Activated gamma-delta T cell (primary cell): Measurements from ENCODE around the gene TUBD1.
"Not testable (repeated sequence)": the region's sequence is repeated elsewhere in the genome, so short reads cannot be mapped to it uniquely, and the experiment has no call there.

Experiments
- DNase-seq: peaks from one replicate; lab custom pipeline; 2025; lab: John Stamatoyannopoulos, UW

The TUBD1 gene

DNA sequence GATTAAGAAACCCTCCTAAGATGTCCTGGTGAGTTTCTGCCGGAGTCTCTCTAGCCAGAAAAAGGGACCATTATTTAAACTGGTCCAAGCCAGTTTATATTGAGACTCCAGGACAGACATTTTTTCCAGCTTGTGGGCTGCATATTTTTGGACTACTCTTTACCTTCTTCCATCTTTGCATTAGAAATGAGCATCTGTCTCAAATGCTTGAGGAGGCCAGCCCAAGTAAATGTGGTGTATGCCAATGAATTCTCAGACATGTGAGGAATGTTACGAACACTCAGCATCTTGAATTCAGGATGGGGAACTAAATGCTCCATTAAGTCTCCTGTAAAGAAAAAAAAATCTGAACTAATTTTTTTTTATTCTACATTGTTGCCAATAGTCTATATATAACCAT lies 18.4 kb downstream of the TUBD1 start:
- no peak for DNase-seq

DNA sequence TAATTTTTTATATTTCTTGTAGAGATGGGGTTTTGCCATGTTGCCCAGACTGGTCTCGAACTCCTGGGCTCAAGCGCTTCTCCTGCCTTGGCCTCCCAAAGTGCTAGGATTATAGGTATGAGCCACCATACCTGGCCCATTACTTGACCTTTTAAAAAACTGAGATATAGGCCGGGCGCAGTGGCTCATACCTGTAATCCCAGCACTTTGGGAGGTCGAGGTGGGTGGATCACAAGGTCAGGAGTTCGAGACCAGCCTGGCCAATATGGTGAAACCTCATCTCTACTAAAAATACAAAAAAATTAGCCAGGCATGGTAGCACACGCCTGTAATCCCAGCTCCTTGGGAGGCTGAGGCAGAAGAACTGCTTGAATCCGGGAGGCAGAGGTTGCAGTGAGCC lies 19.3 kb downstream of the TUBD1 start:
- DNase-seq, result not testable (repeated sequence)

- DNase-seq, result no peak
These were observed 20.4 kb downstream of the TUBD1 start for GRCh38 chr17:59872351-59872750.

DNA sequence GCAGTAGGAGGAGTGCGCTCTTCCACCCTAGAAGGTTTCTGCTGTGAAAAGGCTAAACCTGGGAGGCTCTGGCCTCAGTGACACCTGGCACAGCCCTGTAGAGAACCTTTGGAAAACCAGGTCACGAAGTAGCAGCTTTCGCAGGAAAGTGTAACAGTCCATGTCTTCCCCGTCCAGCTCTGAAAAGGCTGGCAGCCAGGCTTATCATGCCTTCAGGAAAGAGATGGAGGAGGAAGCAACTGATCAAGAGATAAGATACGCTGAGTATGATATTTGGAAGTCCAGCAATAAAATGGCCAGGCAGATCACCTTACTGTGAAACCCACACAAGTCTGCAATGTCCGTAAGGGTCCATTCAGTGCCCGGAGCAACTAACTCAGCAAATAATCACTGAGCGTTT lies 22.3 kb downstream of the TUBD1 start:
- no peak for DNase-seq

GRCh38 chr17:59869941-59870218 lies 22.9 kb downstream of the TUBD1 start:
- no peak for DNase-seq

- DNase-seq, result no peak
These were observed 29.1 kb downstream of the TUBD1 start for GRCh38 chr17:59863616-59864015.

GRCh38 chr17:59859444-59860025 lies 33.2 kb downstream of the TUBD1 start:
- DNase-seq, result no peak

DNA sequence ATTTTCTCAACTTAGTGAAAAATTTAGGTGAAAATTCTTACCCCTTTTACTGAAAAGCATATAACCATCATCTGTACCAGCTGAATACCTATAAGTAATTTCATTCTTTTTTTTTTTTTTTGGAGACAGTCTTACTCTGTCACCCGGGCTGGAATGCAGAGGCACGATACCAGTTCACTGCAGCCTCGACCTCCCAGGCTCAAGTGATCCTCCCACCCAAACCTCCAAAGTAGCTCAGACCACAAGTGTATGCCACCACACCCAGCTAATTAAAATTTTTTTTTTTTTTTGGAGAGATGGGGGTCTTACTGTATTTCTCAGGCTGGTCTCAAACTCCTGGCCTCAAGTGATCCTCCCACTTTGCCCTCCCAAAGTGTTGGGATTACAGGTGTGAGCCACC lies 33.8 kb downstream of the TUBD1 start:
- no peak for DNase-seq

DNA sequence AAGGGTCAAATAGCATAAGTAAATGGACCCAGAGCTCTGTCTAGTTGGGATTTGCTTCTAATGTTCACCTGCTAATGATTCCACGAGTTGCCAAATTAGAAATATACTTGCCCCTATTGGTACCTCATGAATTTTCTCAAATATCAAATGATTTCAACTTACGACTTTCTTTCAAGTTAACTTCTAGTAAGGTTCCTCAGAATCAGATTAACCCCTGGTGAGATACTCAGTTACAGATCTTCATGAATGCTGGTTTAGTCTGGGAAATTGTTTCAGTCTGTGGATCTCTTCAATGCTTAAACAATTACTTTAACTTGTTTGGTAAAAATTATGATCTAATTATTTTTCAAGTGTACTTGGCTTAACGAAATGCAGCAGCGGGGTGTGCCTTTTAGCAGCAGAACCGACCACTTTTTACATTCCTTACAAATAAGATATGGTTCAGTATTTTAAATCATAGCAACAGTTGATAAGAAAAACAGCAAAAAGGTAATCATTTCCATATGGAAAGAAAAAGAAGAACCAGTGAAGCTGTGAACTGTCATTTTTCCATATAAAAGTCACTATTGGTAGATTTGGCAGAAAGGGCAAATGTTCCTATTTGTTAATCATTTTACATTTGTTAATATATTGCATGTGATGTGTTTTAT lies 34.5 kb downstream of the TUBD1 start:
- no peak for DNase-seq

DNA sequence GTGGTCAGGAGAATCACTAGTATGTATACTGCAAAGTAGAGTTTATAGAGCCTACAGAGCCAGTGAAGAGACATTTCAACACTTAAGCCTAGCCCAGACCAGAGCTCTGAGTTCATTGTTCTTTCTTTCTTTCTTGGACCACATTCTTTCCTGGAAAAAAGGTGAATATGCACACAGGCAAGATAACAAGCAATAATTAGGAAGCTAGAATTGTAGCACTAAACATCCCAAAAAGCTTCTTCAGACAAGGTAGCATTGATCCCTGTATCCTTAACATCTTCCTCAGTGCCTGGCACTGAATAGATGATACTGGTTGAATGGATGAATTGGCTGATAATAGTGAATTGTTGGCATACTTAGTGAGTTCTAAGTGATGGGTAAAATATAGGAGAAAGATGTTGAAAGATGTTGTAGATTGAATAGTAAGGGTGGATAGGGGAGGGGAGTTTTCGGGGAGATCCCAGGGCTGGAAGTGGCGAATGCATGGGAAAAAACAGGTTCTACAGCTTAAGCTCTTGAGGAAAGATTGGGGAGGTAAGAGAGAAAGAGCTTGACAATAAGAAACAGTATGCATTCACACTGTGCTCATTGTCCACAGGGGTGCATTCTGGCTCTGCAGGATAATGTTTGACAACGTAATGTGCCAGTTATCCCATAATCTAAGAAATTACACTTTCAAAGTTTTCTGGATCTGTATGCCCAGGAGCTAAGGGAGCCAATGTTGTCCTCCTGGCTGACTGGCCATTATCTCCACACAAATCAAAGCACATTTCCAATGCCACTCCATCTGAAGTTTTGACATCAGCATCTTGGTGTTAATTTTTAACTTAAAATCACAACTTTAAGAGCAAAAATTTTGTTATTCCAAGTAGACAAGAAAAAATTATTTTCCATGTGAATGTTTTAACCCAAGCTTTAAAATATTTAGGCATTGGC lies 35.6 kb downstream of the TUBD1 start:
- DNase-seq, result no peak

DNA sequence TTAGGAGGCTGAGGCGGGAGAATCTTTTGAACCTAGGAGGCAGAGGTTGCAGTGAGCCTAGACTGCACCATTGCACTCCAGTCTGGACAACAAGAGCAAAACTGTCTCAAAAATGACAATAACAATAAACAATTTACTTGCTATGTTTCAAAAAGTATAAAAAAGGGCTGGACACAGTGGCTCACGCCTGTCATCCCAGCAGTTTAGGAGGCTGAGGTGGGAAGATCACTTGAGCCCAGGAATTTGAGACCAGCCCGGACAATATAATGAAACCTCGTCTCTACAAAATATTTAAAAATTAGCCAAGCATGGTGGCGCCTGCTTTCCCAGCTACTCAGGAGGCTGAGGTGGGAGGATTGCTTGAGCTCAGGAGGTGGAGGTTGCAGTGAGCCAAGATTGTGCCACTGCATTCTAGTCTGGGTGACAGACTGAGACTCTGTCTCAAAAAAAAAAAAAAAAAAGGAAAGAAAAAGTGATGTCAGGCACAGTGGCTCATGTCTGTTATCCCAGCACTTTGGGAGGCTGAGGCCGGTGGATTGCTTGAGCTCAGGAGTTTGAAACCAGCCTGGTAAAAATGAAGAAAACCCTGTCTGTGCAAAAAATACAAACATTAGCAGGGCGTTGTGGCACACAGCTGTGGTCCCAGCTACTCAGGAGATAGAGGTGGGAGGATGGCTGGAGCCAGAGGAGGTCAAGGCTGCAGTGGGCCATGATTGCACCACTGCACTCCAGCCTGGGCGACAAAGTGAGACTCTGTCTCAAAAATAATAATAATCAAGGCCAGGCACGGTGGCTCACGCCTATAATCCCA lies 38.6 kb downstream of the TUBD1 start:
- not testable (repeated sequence) for DNase-seq

- no peak for DNase-seq
These were observed 39.4 kb downstream of the TUBD1 start for GRCh38 chr17:59853168-59853918.

DNA sequence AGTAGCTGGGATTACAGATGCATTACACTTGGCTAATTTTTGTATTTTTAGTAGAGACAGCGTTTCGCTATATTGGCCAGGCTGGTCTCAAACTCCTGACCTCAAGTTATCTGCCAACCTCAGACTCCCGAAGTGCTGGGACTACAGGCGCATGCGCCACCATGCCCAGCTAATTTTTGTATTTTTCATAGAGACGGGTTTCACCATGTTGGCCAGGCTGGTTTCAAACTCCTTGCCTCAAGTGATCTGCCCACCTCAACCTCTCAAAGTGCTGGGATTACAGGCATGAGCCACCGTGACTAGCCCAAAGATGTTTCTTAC lies 39.9 kb downstream of the TUBD1 start:
- DNase-seq, result not testable (repeated sequence)

DNA sequence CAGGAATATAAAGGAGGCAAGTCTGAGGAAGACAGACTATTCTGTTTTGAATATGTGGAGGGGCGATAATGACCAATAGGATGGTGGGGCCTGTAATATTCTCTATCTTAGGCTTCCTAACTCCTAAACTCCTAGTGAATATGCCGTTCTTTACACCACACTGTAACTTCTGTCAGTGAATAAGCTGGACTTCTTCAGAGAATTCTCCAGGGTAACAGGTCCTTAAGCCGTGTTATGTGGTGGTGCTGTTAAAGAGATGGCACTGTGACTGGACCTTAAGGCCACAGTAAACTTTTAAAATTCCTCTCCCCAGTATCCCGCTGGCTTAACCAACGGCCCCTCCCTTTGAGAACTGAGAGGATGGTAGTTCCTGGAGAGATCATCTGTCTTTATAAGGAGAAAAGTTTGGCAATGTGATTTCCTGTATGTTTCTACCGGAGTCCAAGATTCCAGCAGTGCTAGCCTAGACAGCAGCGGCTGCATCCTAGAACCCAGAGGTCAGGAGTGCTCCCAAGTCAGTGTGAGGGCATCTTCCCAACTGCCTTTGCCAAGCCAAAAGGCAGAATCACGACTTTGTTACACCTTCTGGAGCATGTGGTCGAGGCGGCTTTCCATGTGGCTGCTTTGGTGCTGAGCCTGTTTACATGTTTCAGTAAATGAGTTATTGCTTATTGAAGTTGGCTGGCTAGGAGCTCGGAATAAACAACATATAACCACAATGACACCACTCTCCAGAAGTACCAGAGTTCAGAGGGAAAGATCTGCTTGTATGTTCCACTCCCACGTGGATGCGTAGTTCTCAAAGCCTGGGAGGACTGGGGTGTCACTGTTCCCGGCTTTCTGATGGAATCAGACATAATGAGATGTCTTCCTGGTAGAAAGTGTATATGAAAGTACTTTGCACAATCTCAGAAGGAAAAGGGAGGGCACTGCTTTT lies 41.0 kb downstream of the TUBD1 start:
- no peak for DNase-seq

DNA sequence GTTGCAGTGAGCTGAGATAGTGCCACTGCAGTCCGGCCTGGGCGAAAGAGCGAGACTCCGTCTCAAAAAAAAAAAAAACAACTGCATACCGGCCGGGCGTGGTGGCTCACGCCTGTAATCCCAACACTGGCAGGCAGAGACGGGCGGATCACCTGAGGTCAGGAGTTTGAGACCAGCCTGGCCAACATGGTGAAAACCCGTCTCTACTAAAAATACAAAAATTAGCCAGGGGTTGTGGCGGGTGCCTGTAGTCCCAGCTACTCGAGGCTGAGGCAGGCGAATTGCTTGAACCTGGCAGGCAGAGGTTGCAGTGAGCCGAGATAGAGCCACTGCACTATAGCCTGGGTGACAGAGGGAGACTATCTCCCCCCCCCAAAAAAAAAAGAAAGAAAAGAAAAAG lies 42.4 kb downstream of the TUBD1 start:
- not testable (repeated sequence) for DNase-seq

GRCh38 chr17:59848778-59849177 lies 44.0 kb downstream of the TUBD1 start:
- DNase-seq, result no peak

- no peak for DNase-seq
These were observed 44.4 kb downstream of the TUBD1 start for GRCh38 chr17:59848385-59848668.

GRCh38 chr17:59846394-59847165 lies 46.2 kb downstream of the TUBD1 start:
- no peak for DNase-seq

- no peak for DNase-seq
These were observed 46.9 kb downstream of the TUBD1 start for GRCh38 chr17:59845595-59846393.
